CD4-positive, alpha-beta T cell treated with Interleukin-10 for 1 hour (primary cell): ENCODE results near the gene CHD1.

Experiments used
- DNase-seq: peaks from one replicate; pipeline ENCODE4 v3.0.0-alpha.2; 2020

CHD1 gene

DNA sequence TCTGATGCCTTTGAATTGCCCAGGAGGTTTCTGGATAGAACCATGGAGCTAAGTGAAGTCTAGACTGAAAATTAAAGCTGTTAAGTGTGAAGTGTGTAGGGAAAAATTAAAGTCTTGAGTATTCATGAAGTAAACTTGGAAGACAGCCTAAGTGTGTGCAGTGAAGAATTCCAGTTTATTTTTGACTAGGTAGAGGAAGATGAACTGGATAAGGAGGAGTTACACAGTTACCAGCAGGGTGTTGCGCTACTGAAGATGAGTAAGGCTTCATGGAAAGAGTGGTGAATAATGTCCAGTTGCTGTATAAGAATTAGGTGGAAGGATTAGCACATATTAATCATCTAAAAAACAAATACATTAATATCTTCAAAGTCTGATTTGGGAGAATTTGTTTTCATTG lies 5.7 kb upstream of the CHD1 start:
- no peak for DNase-seq

GRCh38 chr5:98933445-98934072 lies 4.8 kb upstream of the CHD1 start:
- DNase-seq, result peak; percentile 69

DNA sequence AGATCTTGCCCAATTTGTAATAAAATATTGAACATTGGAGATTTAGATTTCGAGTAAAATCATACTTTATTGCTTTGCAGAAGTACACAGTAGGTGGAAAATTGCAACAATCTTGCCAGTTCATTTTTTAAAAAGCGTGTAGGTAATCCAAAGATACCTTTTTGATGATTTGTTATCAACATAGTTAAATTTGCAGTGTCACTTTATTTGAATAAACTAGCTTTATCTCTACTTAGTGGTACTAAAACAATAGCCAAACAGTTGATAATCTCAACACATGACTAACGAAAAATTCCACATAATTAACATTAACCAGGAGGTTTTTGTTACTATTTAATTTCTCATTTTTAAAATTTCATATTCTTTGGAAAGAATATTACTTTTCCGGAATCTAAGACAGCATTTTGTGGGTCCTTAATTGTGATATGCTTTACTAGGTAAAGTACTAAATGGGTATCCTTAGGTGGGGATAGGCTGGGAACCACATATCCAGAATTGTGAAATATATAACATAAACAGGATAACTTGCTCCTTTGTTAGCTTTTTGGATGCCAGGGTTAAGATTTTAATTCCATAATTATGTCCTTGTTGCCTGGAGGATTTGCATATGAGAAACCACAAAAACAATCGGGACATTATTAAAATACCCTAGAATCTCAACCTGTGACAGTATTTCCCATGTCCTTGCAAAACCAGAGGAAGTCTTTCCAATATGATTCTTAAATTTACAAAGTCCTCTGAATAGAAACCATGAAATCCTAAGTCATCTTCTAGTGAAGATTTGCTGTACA lies 2.4 kb upstream of the CHD1 start:
- DNase-seq, result no peak

GRCh38 chr5:98929710-98930298 lies 997 bp upstream of the CHD1 start:
- DNase-seq, result no peak

DNA sequence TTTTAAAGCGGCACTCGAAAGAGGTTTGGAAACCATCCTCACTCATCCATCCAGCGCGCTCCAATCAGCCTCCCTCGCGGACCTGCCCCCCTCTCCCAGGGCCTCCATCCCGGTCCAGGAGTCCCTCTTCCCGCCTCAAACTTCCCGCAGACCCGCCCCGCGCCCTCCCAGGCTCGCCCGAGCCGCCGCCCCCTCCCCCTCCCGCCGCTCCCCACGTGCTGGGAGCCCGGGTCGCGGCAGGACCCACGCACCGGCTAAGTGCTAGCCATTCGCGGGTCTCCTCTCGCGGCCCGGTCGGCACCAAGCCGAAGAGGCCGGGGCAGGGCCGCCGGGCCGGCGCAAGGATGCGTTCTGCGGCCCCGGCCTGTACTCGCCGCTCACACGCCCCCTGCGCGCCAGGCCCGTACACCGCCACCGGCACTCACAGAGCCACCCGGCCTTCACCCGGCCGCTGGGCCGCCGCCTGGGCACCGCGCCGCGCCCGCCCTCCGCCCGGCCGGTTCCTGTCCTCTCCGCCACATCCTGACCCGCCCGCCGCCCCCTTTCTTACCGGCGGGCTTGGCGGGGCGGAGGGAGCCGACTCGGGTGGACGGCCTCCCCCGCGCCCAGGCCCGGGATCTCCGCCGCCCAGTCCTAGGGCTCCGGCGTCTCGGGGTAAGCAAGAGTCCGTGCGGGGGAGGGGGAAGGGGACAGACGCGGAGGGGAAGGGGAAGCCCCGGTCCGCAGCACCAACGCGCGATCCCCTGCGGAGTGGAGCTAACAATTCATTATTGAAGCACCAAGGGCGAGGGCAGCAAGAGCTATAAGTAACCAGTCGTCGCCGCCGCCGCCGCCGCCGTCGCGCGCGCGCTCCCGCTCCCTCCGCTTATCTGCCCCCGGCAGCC lies 576 bp downstream of the CHD1 start:
- peak; percentile 44 for DNase-seq

GRCh38 chr5:98927242-98927988 lies 1.4 kb downstream of the CHD1 start:
- DNase-seq, result peak; percentile 85

- no peak for DNase-seq
Observed at GRCh38 chr5:98923966-98924365, 4.8 kb downstream of the CHD1 start.

GRCh38 chr5:98921947-98922505 lies 6.8 kb downstream of the CHD1 start:
- no peak for DNase-seq

DNA sequence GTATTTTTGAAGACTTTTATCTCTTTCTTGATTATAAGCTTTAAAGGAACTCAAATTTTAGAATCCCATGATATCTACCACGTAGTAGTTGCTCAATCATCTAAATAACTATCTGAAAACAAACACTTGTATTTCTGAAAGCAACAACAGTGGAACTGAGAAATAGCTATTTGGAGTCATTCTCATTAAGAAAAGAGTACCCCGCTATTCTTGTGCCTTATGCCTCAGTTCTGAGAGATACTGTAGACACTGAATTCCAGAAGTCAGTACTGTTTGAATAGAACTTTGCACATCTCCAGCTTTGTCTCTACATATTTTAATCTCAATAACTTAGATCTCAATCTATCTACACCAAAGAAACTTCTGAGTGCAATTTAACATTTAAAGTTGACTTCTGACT lies 11.4 kb downstream of the CHD1 start:
- DNase-seq, result no peak

GRCh38 chr5:98916540-98916939 lies 12.3 kb downstream of the CHD1 start:
- DNase-seq, result no peak

- no peak for DNase-seq
Observed at GRCh38 chr5:98913911-98914310, 14.9 kb downstream of the CHD1 start.

DNA sequence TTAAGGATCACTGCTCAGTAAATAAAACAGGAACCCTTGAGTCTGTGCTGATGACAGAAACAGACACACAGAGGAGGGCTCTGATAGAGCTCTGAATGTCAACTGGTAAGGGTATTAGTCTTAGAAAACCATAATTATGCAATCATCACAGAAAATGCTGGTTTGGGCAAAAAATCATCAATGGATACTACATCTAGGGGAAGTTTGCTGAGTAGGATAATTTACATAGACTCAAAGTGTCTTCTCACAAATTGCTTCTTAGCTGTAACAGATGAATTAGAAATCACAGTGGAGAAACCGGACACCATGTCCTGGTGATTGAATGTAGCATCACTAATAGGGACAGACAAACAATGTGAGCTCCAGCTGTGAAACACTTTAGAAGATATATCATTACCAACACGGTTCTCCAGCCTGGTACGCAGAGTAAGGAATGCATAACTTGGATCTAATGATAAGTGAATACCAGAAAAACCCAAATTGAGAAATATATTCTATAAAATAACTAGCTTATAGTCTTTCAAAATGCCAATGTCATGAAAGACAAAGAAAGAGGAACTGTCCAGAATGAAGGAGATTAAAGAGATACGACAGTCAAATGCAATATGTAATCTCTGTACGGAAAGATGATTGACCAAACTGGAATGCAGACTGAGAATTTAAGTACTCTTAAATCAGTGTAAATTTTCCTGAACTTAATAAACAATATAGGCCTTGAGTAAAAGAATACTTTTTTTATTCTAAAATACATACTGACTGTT lies 17.3 kb downstream of the CHD1 start:
- DNase-seq, result no peak

GRCh38 chr5:98909363-98909762 lies 19.4 kb downstream of the CHD1 start:
- no peak for DNase-seq

- DNase-seq, result no peak
Observed at GRCh38 chr5:98907951-98908350, 20.9 kb downstream of the CHD1 start.

GRCh38 chr5:98906756-98907355 lies 22.0 kb downstream of the CHD1 start:
- no peak for DNase-seq

GRCh38 chr5:98905857-98906688 lies 22.7 kb downstream of the CHD1 start:
- DNase-seq, result peak; percentile 76

- DNase-seq, result no peak
Observed at GRCh38 chr5:98904780-98905179, 24.0 kb downstream of the CHD1 start.

GRCh38 chr5:98902733-98903132 lies 26.1 kb downstream of the CHD1 start:
- DNase-seq, result no peak

DNA sequence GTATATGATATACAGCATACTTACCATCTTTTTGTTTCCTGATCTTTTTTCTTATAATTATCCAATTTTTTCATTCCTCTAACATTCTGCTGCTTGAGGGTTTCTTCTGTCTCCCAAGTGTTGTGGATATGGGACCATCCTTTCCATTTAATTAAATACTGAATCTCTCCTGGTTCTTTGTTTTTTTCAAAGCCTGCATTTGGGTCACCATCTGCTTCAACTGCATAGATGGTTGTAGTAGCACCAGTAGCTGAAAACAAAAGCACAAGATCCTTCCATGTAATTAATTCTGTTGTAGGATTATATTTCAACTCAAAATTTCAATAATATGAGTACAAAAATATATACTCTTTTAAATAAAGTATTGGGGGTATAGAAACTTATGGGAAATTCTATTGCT lies 29.4 kb downstream of the CHD1 start:
- no peak for DNase-seq

DNA sequence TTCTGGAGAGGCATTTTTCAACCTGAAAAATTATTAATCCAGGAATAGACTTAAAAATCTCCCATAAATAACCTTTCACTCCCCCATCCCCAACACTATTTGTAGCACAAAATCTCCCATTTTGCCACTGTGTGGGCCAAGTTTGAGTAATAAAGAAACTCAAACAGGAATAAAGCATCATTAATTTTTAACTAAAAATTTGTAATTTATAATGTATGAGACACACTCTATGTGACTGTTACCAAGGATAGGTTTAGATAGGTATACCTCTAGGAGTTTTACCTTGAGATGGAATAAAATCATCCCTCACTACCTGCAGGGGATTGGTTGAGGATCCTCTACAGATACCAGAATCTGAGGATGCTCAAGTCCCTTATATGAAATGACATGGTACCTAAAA lies 30.1 kb downstream of the CHD1 start:
- DNase-seq, result no peak
